Measurements from ENCODE around the gene ATP5PO.

- TF ChIP-seq CTCF (IDR thresholded peaks at IDR 0.05) (peak in 3 of 4 donors; percentile 28 to 56 (median 43)), POLR2A (IDR thresholded peaks at IDR 0.05) (no peak)
Observed at GRCh38 chr21:33901412-33902288, 14.0 kb downstream of the ATP5PO start.
